Fibroblast of peridontal ligament (primary cell): Measurements from ENCODE around the gene NRAS.

ENCODE experiments used
- DNase-seq: peaks from one replicate; pipeline ENCODE4 v3.0.0-alpha.2; 2010; ENCODE audit errors: extremely low read depth

NRAS gene

GRCh38 chr1:114728553-114728952 is 12.0 kb upstream of the NRAS start:
- no peak for DNase-seq

GRCh38 chr1:114725230-114725629 is 8.7 kb upstream of the NRAS start:
- DNase-seq, result no peak

- no peak for DNase-seq
These were observed 7.3 kb upstream of the NRAS start for GRCh38 chr1:114723915-114724314.

- DNase-seq, result no peak
These were observed 6.9 kb upstream of the NRAS start for GRCh38 chr1:114723457-114723856.

- DNase-seq, result no peak
These were observed 3.9 kb upstream of the NRAS start for GRCh38 chr1:114720492-114720891.

- peak; percentile 10 for DNase-seq
These were observed 2.8 kb upstream of the NRAS start for GRCh38 chr1:114719424-114719787.

GRCh38 chr1:114718661-114719423 is 2.3 kb upstream of the NRAS start:
- peak; percentile 50 for DNase-seq

- no peak for DNase-seq
These were observed 643 bp downstream of the NRAS start for GRCh38 chr1:114715952-114716303.

GRCh38 chr1:114712977-114713376 is 3.6 kb downstream of the NRAS start:
- DNase-seq, result no peak

GRCh38 chr1:114710360-114710759 is 6.2 kb downstream of the NRAS start:
- DNase-seq, result no peak

GRCh38 chr1:114707604-114708003 is 9.0 kb downstream of the NRAS start:
- DNase-seq, result no peak

- peak; percentile 47 for DNase-seq
These were observed 13.3 kb downstream of the NRAS start for GRCh38 chr1:114703242-114703641.

GRCh38 chr1:114702737-114703136 is 13.8 kb downstream of the NRAS start:
- DNase-seq, result no peak

GRCh38 chr1:114701931-114702330 is 14.6 kb downstream of the NRAS start:
- no peak for DNase-seq

- DNase-seq, result no peak
These were observed 16.5 kb downstream of the NRAS start for GRCh38 chr1:114700036-114700600.

GRCh38 chr1:114696810-114697209 is 19.8 kb downstream of the NRAS start:
- DNase-seq, result no peak

GRCh38 chr1:114695430-114696058 is 21.0 kb downstream of the NRAS start, which contains the start of gene AMPD1:
AMPD1 (minus strand) TSS chr1:114695546; CDS start chr1:114695471, 75 bp downstream.
- DNase-seq, result no peak

GRCh38 chr1:114694540-114695310 is 21.8 kb downstream of the NRAS start:
- DNase-seq, result no peak

GRCh38 chr1:114692947-114693346 is 23.6 kb downstream of the NRAS start:
- DNase-seq, result no peak

- DNase-seq, result peak; percentile 15
These were observed 25.5 kb downstream of the NRAS start for GRCh38 chr1:114691061-114691460.

- no peak for DNase-seq
These were observed 26.4 kb downstream of the NRAS start for GRCh38 chr1:114690148-114690547.

GRCh38 chr1:114688526-114688925 is 28.0 kb downstream of the NRAS start:
- no peak for DNase-seq
